HUES64 (cell line): ENCODE measurements around the gene CERS1. TPM values are rescaled to one million over a fixed set of nuclear protein-coding genes. Genes with fewer than 3 reads are reported as not detected.

Experiments used
- H3K27ac ChIP-seq: 2 replicates; pipeline ENCODE4 v1.7.0; 2013; ENCODE audit warnings: low read depth, low read length, inconsistent platforms
- H3K27me3 ChIP-seq: 2 replicates; pipeline ENCODE4 v1.6.1; 2013; ENCODE audit warnings: mild to moderate bottlenecking, low read length; ENCODE audit not compliant: insufficient read depth
- H3K36me3 ChIP-seq: 2 replicates; pipeline ENCODE4 v1.6.1; 2013; ENCODE audit warnings: mild to moderate bottlenecking, low read length; ENCODE audit not compliant: insufficient read depth
- H3K4me1 ChIP-seq: 2 replicates; pipeline ENCODE4 v1.6.1; 2013; ENCODE audit warnings: mild to moderate bottlenecking, low read length, moderate library complexity; ENCODE audit not compliant: insufficient read depth
- H3K4me3 ChIP-seq: 2 replicates; pipeline ENCODE4 v1.5.1; 2013; ENCODE audit warnings: mild to moderate bottlenecking, low read length, moderate library complexity
- H3K9ac ChIP-seq: 2 replicates; pipeline ENCODE4 v1.6.1; 2013; ENCODE audit warnings: mild to moderate bottlenecking, low read depth, low read length
- H3K9me3 ChIP-seq: 2 replicates; pipeline ENCODE4 v1.6.1; 2013; ENCODE audit warnings: low read depth, low read length; ENCODE audit not compliant: insufficient read depth
- WGBS: fragments of 150-250, 120-280 bp; methylation state at CpG from one replicate; pipeline ENCODE4 v1.1.7; 2013; ENCODE audit warnings: missing lambda C conversion rate; 5-methylcytosine and 5-hydroxymethylcytosine counted together
- polyA plus RNA-seq, 2 experiments: library from polyadenylated mRNA; stranded (reverse); fragments of 50-300 nt; gene quantifications; one replicate each; pipeline ENCODE4 v1.2.3, GENCODE V29; 2013

CERS1 gene, protein sequence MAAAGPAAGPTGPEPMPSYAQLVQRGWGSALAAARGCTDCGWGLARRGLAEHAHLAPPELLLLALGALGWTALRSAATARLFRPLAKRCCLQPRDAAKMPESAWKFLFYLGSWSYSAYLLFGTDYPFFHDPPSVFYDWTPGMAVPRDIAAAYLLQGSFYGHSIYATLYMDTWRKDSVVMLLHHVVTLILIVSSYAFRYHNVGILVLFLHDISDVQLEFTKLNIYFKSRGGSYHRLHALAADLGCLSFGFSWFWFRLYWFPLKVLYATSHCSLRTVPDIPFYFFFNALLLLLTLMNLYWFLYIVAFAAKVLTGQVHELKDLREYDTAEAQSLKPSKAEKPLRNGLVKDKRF
- polyA plus RNA-seq (2013, experiment 1 of 2): 9.6 TPM
- polyA plus RNA-seq (2013, experiment 2 of 2): 12.6 TPM

- Histone ChIP-seq H3K4me1 (peaks cover 6% of the 10 kb centered on the region), H3K4me3 (peak within 1 kb of the TSS; percentile 69), H3K9me3 (no peaks in the 10 kb centered on the region), H3K36me3 (peaks cover 12% of the 10 kb centered on the region; the same call in 1 of the 2 replicates), H3K27me3 (peaks cover 17% of the 10 kb centered on the region), H3K9ac (peak within 1 kb of the TSS; percentile 69), H3K27ac (no peak within 1 kb of the TSS)
- under 1% methylated on average over 89 of the region's 89 CpGs for WGBS
Observed at GRCh38 chr19:18895824-18896341, at the start of gene CERS1. CERS1 (minus strand) TSS chr19:18896158; CDS start chr19:18896072, 86 bp downstream.

DNA sequence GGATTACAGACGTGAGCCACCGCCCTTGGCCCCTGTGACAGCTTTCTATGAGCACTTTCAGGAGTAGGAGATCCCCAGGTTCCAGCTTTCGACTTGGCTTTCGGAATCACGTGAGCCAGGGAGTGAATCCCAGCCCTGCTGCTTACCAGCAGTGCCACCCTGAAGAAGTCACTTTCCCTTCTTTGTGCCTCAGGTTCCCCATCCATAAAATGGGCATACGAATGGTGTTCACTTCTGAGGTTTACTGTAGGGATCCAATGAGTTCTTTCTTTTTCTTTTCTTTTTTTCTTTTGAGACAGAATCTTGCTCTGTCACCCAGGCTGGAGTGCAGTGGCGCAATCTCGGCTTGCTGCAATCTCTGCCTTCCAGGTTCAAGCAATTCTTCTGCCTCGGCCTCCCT is 49.3 kb upstream of the CERS1 start:
- Histone ChIP-seq H3K36me3 (0 out of 2 replicates have a peak, but pooled peaks cover 2% of the 10 kb centered on the region), H3K4me1 (peaks cover 6% of the 10 kb centered on the region; the same call in 1 of the 2 replicates), H3K9ac (no peak overlapping the region), H3K9me3 (no peaks in the 10 kb centered on the region), H3K27ac (no peak overlapping the region), H3K4me3 (no peak overlapping the region), H3K27me3 (peaks cover 2% of the 10 kb centered on the region; the same call in 1 of the 2 replicates)
- WGBS: 89% methylated on average over 9 of the region's 9 CpGs

DNA sequence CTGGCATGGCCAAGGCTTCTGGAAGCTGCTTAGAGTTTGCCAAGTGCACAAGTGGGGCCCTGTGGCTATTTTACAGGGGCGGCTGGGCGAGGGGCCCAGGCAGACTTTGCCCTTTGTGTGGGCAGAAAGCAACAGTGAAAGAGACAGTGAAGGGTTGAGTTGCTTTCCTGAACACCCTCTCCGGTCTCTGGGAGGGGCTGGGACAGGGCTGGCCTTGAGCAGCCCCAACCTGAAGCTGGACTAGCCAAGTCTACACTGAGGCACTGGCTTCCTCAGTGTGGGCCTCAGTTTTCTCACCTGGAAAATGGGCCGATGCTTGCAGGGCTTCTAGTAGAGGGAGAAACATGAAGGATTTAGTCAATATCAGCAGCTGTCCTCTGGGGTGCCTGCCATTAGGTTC is 47.5 kb upstream of the CERS1 start:
- peaks cover 14% of the 10 kb centered on the region; the same call in 1 of the 2 replicates for H3K4me1 ChIP-seq
- H3K27me3 ChIP-seq: peaks cover 3% of the 10 kb centered on the region; the same call in 1 of the 2 replicates
- H3K27ac ChIP-seq: no peak overlapping the region
- no peak overlapping the region for H3K4me3 ChIP-seq
- H3K36me3 ChIP-seq: peaks cover 7% of the 10 kb centered on the region; the same call in 1 of the 2 replicates
- WGBS: 87% methylated on average over 4 of the region's 4 CpGs
- no peak overlapping the region for H3K9ac ChIP-seq
- no peaks in the 10 kb centered on the region for H3K9me3 ChIP-seq

GRCh38 chr19:18942692-18943091 is 46.7 kb upstream of the CERS1 start:
- Histone ChIP-seq H3K4me3 (no peak overlapping the region), H3K36me3 (peaks cover 11% of the 10 kb centered on the region), H3K27ac (no peak overlapping the region), H3K9ac (no peak overlapping the region), H3K4me1 (peaks cover 14% of the 10 kb centered on the region; the same call in 1 of the 2 replicates), H3K27me3 (peaks cover 3% of the 10 kb centered on the region; the same call in 1 of the 2 replicates), H3K9me3 (no peaks in the 10 kb centered on the region)
- 86% methylated on average over 6 of the region's 6 CpGs for WGBS

GRCh38 chr19:18941628-18942354 is 45.8 kb upstream of the CERS1 start:
- no peak overlapping the region for H3K27ac ChIP-seq
- H3K9me3 ChIP-seq: no peaks in the 10 kb centered on the region
- H3K4me1 ChIP-seq: peaks cover 14% of the 10 kb centered on the region; the same call in 1 of the 2 replicates
- H3K36me3 ChIP-seq: peaks cover 11% of the 10 kb centered on the region
- H3K9ac ChIP-seq: 0 out of 2 replicates have a peak overlapping the region, but pooled peaks have one; percentile 30
- H3K4me3 ChIP-seq: peak overlapping the region; percentile 51
- WGBS: 66% methylated on average over 18 of the region's 18 CpGs
- H3K27me3 ChIP-seq: peaks cover 3% of the 10 kb centered on the region; the same call in 1 of the 2 replicates

GRCh38 chr19:18940769-18941627 is 45.0 kb upstream of the CERS1 start, which contains the start of gene HOMER3:
HOMER3 (minus strand) TSS chr19:18941217; CDS start chr19:18938982, 2,235 bp downstream.
- Histone ChIP-seq H3K4me3 (peak within 1 kb of the TSS; percentile 74), H3K36me3 (peaks cover 9% of the 10 kb centered on the region), H3K9me3 (no peaks in the 10 kb centered on the region), H3K27me3 (peaks cover 3% of the 10 kb centered on the region; the same call in 1 of the 2 replicates), H3K9ac (peak within 1 kb of the TSS; percentile 81), H3K4me1 (peaks cover 14% of the 10 kb centered on the region; the same call in 1 of the 2 replicates), H3K27ac (peak within 1 kb of the TSS; percentile 34; the same call in 1 of the 2 replicates)
- WGBS: 2% methylated on average over 66 of the region's 81 CpGs

DNA sequence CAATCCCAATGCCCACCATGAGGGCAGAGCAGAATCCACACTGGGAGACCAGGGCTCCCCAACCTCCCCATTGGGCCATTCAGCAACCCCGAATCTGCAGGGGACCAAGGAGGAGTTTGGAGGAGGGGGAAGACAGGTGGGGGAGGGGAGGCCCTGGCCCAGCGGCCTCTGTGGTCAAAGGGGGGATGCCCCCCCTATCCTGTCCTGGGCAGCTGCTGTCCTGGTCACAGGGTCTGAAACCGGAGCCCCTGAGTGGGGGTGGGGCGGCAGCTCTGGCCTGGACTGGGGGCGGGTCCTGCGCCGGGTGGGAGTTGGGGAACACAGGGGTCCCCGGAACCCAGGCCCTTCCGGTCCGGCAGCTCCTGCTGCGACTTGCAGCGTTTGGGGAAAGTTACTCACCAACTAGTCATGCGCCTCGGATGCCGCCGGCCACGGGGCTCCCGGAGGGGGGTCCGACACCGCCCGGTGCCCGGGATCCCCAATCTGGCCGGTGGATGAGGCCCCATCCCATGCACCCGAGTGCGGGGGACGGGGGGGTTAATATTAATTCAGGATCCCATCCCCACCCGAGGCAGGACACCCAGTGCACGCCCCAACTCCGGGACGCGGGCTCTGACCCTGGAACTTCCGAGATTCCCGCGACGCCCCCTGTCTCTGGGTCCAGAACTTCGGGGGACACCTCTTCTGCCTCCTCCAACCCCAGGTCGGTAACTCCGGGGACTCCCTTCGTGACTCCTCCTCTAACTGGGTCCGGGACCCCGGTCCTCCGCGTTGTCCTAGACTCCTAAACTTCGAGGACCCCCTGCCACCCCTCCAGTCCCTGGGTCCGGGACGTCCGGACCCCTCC is 44.2 kb upstream of the CERS1 start:
- Histone ChIP-seq H3K4me1 (peaks cover 14% of the 10 kb centered on the region; the same call in 1 of the 2 replicates), H3K36me3 (peaks cover 9% of the 10 kb centered on the region), H3K27me3 (peaks cover 3% of the 10 kb centered on the region; the same call in 1 of the 2 replicates), H3K9me3 (no peaks in the 10 kb centered on the region), H3K4me3 (peak overlapping the region; percentile 74), H3K9ac (peak overlapping the region; percentile 81), H3K27ac (peak overlapping the region; percentile 34)
- whole genome bisulfite sequencing: under 1% methylated on average over 47 of the region's 47 CpGs

GRCh38 chr19:18939163-18939562 is 43.2 kb upstream of the CERS1 start:
- no peaks in the 10 kb centered on the region for H3K9me3 ChIP-seq
- peak overlapping the region; percentile 74 for H3K4me3 ChIP-seq
- H3K27ac ChIP-seq: no peak overlapping the region
- WGBS: 92% methylated on average over 3 of the region's 3 CpGs
- peaks cover 14% of the 10 kb centered on the region; the same call in 1 of the 2 replicates for H3K4me1 ChIP-seq
- peaks cover 3% of the 10 kb centered on the region; the same call in 1 of the 2 replicates for H3K27me3 ChIP-seq
- H3K9ac ChIP-seq: no peak overlapping the region
- peaks cover 15% of the 10 kb centered on the region for H3K36me3 ChIP-seq

- H3K27me3 ChIP-seq: no peaks in the 10 kb centered on the region
- H3K9ac ChIP-seq: no peak overlapping the region
- 77% methylated on average over 13 of the region's 13 CpGs for WGBS
- H3K27ac ChIP-seq: no peak overlapping the region
- peaks cover 24% of the 10 kb centered on the region for H3K36me3 ChIP-seq
- peaks cover 6% of the 10 kb centered on the region; the same call in 1 of the 2 replicates for H3K4me1 ChIP-seq
- H3K9me3 ChIP-seq: no peaks in the 10 kb centered on the region
- peak overlapping the region; percentile 45; the same call in 1 of the 2 replicates for H3K4me3 ChIP-seq
Observed at GRCh38 chr19:18933297-18933696, 37.3 kb upstream of the CERS1 start.
